ENCODE results near the gene RAP2B.
"Not testable (repeated sequence)": the region's sequence is repeated elsewhere in the genome, so short reads cannot be mapped to it uniquely, and the experiment has no call there.

Gene RAP2B

GRCh38 chr3:153144779-153145178 lies 17.2 kb upstream of the RAP2B start:
- Histone ChIP-seq H3K27me3 (ENCODE audit: low read depth, low read length) (no peaks in the 10 kb centered on the region), H3K4me2 (ENCODE audit: low read length) (no peak overlapping the region), H3K36me3 (replicated peaks; ENCODE audit: low read depth, low read length) (no peaks in the 10 kb centered on the region), H4K20me1 (ENCODE audit: insufficient read depth, low read length) (no peaks in the 10 kb centered on the region), H3K9me3 (ENCODE audit: insufficient read depth, low read length) (no peaks in the 10 kb centered on the region), H2AFZ (ENCODE audit: low read depth, low read length) (no peak overlapping the region), H3K79me2 (ENCODE audit: low read length) (no peaks in the 10 kb centered on the region), H3K4me1 (ENCODE audit: low read length) (peaks cover 9% of the 10 kb centered on the region), H3K4me3 (ENCODE audit: low read length) (no peak overlapping the region), H3K9ac (ENCODE audit: low read length) (no peak overlapping the region), H3K27ac (ENCODE audit: low read length) (no peak overlapping the region)
- no peak for TF ChIP-seq CTCF (IDR thresholded peaks at IDR 0.05; ENCODE audit: low read depth, low read length)
- TF ChIP-seq EZH2phosphoT487 (IDR thresholded peaks at IDR 0.05; ENCODE audit: low read depth): no peak

- Histone ChIP-seq H3K27me3 (ENCODE audit: low read depth, low read length) (no peaks in the 10 kb centered on the region), H3K27ac (ENCODE audit: low read length) (no peak overlapping the region), H3K79me2 (ENCODE audit: low read length) (no peaks in the 10 kb centered on the region), H4K20me1 (ENCODE audit: insufficient read depth, low read length) (no peaks in the 10 kb centered on the region), H3K9me3 (ENCODE audit: insufficient read depth, low read length) (no peaks in the 10 kb centered on the region), H3K4me1 (ENCODE audit: low read length) (peaks cover 6% of the 10 kb centered on the region), H3K4me2 (ENCODE audit: low read length) (no peak overlapping the region), H3K9ac (ENCODE audit: low read length) (no peak overlapping the region), H2AFZ (ENCODE audit: low read depth, low read length) (no peak overlapping the region), H3K36me3 (replicated peaks; ENCODE audit: low read depth, low read length) (no peaks in the 10 kb centered on the region), H3K4me3 (ENCODE audit: low read length) (no peak overlapping the region)
- TF ChIP-seq EZH2phosphoT487 (IDR thresholded peaks at IDR 0.05; ENCODE audit: low read depth) (no peak), CTCF (IDR thresholded peaks at IDR 0.05; ENCODE audit: low read depth, low read length) (no peak)
Observed at GRCh38 chr3:153145454-153145853, 16.6 kb upstream of the RAP2B start.

GRCh38 chr3:153146191-153147053 lies 15.6 kb upstream of the RAP2B start:
- H3K4me3 ChIP-seq (ENCODE audit: low read length): no peak overlapping the region
- H3K79me2 ChIP-seq (ENCODE audit: low read length): no peaks in the 10 kb centered on the region
- no peaks in the 10 kb centered on the region for H3K9me3 ChIP-seq (ENCODE audit: insufficient read depth, low read length)
- H3K4me2 ChIP-seq (ENCODE audit: low read length): no peak overlapping the region
- peaks cover 2% of the 10 kb centered on the region; the same call in 1 of the 2 replicates for H3K4me1 ChIP-seq (ENCODE audit: low read length)
- no peaks in the 10 kb centered on the region for H4K20me1 ChIP-seq (ENCODE audit: insufficient read depth, low read length)
- no peaks in the 10 kb centered on the region for H3K27me3 ChIP-seq (ENCODE audit: low read depth, low read length)
- H3K36me3 ChIP-seq (replicated peaks; ENCODE audit: low read depth, low read length): no peaks in the 10 kb centered on the region
- TF ChIP-seq EZH2phosphoT487 (IDR thresholded peaks at IDR 0.05; ENCODE audit: low read depth) (no peak), CTCF (IDR thresholded peaks at IDR 0.05; ENCODE audit: low read depth, low read length) (no peak)
- no peak overlapping the region for H2AFZ ChIP-seq (ENCODE audit: low read depth, low read length)
- H3K9ac ChIP-seq (ENCODE audit: low read length): no peak overlapping the region
- H3K27ac ChIP-seq (ENCODE audit: low read length): no peak overlapping the region

- Histone ChIP-seq H4K20me1 (ENCODE audit: insufficient read depth, low read length) (no peaks in the 10 kb centered on the region), H2AFZ (ENCODE audit: low read depth, low read length) (no peak overlapping the region), H3K9ac (ENCODE audit: low read length) (no peak overlapping the region), H3K4me2 (ENCODE audit: low read length) (no peak overlapping the region), H3K4me1 (ENCODE audit: low read length) (peaks cover 2% of the 10 kb centered on the region; the same call in 1 of the 2 replicates), H3K9me3 (ENCODE audit: insufficient read depth, low read length) (no peaks in the 10 kb centered on the region), H3K4me3 (ENCODE audit: low read length) (no peak overlapping the region), H3K27me3 (ENCODE audit: low read depth, low read length) (no peaks in the 10 kb centered on the region), H3K79me2 (ENCODE audit: low read length) (no peaks in the 10 kb centered on the region), H3K27ac (ENCODE audit: low read length) (no peak overlapping the region), H3K36me3 (replicated peaks; ENCODE audit: low read depth, low read length) (no peaks in the 10 kb centered on the region)
- no peak for TF ChIP-seq CTCF (IDR thresholded peaks at IDR 0.05; ENCODE audit: low read depth, low read length)
- TF ChIP-seq EZH2phosphoT487 (IDR thresholded peaks at IDR 0.05; ENCODE audit: low read depth): no peak
Observed at GRCh38 chr3:153150991-153151390, 11.0 kb upstream of the RAP2B start.

GRCh38 chr3:153155786-153156185 lies 6.2 kb upstream of the RAP2B start:
- not testable (repeated sequence) for H3K79me2 ChIP-seq (ENCODE audit: low read length); H3K27me3 ChIP-seq (ENCODE audit: low read depth, low read length); H4K20me1 ChIP-seq (ENCODE audit: insufficient read depth, low read length); H3K27ac ChIP-seq (ENCODE audit: low read length); H2AFZ ChIP-seq (ENCODE audit: low read depth, low read length); H3K9me3 ChIP-seq (ENCODE audit: insufficient read depth, low read length); H3K4me3 ChIP-seq (ENCODE audit: low read length); H3K9ac ChIP-seq (ENCODE audit: low read length); H3K4me2 ChIP-seq (ENCODE audit: low read length); H3K36me3 ChIP-seq (replicated peaks; ENCODE audit: low read depth, low read length)
- H3K4me1 ChIP-seq (ENCODE audit: low read length): peaks cover 15% of the 10 kb centered on the region

All from OCI-LY3 (cell line).